ENCODE measurements around the gene SLC27A3. TPM values are rescaled to one million over a fixed set of nuclear protein-coding genes. Genes with fewer than 3 reads are reported as not detected.
A peak's percentile ranks its signal among the peaks of the same experiment; 100 is the strongest.

SLC27A3 gene
- total and polyA plus RNA-seq, 2 donors = 20.7 to 41.0 TPM

- no peak for DNase-seq (ENCODE audit: extremely low spot score)
- Histone ChIP-seq H3K27ac (ENCODE audit: low read depth) (no peak overlapping the region), H3K4me3 (ENCODE audit: low read depth, low read length) (no peak overlapping the region), H3K4me1 (ENCODE audit: insufficient read depth) (no peaks in the 10 kb centered on the region), H3K36me3 (ENCODE audit: insufficient read depth) (no peaks in the 10 kb centered on the region)
- 70% methylated on average over 3 of the region's 3 CpGs for WGBS
These were observed 28.4 kb downstream of the SLC27A3 start for GRCh38 chr1:153803470-153804056.

GRCh38 chr1:153804112-153804511 lies 28.9 kb downstream of the SLC27A3 start:
- Histone ChIP-seq H3K27ac (ENCODE audit: low read depth) (no peak overlapping the region), H3K4me1 (ENCODE audit: insufficient read depth) (no peaks in the 10 kb centered on the region), H3K36me3 (ENCODE audit: insufficient read depth) (no peaks in the 10 kb centered on the region), H3K4me3 (ENCODE audit: low read depth, low read length) (no peak overlapping the region)
- WGBS = 81% methylated on average over 2 of the region's 2 CpGs
- DNase-seq (ENCODE audit: extremely low spot score) = no peak

DNA sequence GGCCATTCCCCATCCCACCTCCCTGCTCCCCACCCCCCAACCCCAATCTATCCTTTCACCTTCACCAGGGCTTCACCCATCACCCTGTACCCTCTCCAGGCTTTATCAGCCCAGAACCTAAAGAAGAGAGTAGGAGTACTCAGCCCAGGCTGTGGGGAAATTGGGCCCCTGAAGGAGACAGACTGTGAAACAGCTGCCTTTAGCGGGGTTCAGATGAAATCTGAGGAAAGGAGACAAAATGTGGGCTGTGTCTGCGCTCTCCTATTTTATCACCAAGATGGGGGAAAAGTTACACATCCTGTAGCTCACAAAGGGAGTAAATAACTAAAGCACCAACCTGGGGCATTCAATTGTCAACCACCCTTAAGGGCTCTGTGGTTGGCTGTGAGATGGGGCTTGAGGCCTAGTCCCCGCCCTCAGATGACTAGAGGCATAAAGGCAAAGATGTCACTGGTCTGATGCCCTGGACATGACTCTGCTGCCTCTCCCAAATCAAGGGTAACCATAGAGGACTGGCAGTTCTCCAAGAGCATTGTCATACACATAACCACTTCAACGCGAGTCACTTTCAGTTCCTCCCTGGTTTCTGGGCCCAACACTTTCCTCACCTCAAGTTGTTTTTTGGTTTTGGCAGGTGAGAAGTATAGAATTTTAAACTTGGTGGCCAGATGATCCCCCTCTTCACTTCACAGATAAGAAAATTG lies 30.0 kb downstream of the SLC27A3 start:
- Histone ChIP-seq H3K27ac (ENCODE audit: low read depth) (no peak overlapping the region), H3K4me1 (ENCODE audit: insufficient read depth) (no peaks in the 10 kb centered on the region), H3K4me3 (ENCODE audit: low read depth, low read length) (no peak overlapping the region), H3K36me3 (ENCODE audit: insufficient read depth) (no peaks in the 10 kb centered on the region)
- 69% methylated on average over 5 of the region's 5 CpGs for WGBS
- DNase-seq (ENCODE audit: extremely low spot score) = no peak

- no peak for DNase-seq (ENCODE audit: extremely low spot score)
- peak overlapping the region; percentile 6 for H3K27ac ChIP-seq (ENCODE audit: low read depth)
- H3K4me3 ChIP-seq (ENCODE audit: low read depth, low read length) = no peak overlapping the region
- H3K36me3 ChIP-seq (ENCODE audit: insufficient read depth) = no peaks in the 10 kb centered on the region
- no peaks in the 10 kb centered on the region for H3K4me1 ChIP-seq (ENCODE audit: insufficient read depth)
- WGBS = 83% methylated on average over 11 of the region's 11 CpGs
These were observed 30.9 kb downstream of the SLC27A3 start for GRCh38 chr1:153805886-153806719.

DNA sequence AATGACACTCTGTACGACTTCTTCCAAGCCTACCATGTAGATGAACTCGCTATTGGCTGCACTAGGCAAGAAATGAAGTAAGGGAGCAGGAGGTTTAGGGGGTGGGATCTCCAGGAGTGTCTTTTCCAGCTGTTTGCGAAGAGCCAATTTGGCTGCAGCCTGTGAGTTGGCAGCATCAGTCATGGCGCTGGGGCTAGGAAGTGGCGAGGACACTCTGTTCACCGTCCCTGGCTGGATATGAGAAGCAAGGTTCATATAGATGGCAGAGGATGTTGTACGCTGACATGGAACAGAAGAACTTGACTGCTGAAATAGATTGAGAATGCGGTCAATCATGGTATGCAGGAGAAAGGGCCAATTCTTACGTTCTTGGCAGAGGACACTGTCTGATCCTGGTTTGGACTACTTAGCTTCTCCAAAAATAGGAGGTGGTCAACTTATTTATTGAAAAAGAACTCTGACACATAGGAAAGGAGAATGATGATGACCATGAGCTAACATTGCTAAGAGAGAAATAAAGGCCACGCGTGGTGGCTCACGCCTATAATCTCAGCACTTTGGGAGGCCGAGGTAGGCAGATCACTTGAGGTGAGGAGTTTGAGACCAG lies 41.2 kb downstream of the SLC27A3 start:
- 84% methylated on average over 13 of the region's 13 CpGs for WGBS
- Histone ChIP-seq H3K36me3 (ENCODE audit: insufficient read depth) (peaks cover 3% of the 10 kb centered on the region), H3K4me1 (ENCODE audit: insufficient read depth) (no peaks in the 10 kb centered on the region), H3K4me3 (ENCODE audit: low read depth, low read length) (no peak overlapping the region), H3K27ac (ENCODE audit: low read depth) (no peak overlapping the region)
- DNase-seq (ENCODE audit: extremely low spot score) = no peak

- no peak overlapping the region for H3K4me3 ChIP-seq (ENCODE audit: low read depth, low read length)
- DNase-seq (ENCODE audit: extremely low spot score) = no peak
- H3K36me3 ChIP-seq (ENCODE audit: insufficient read depth) = peaks cover 3% of the 10 kb centered on the region
- H3K27ac ChIP-seq (ENCODE audit: low read depth) = no peak overlapping the region
- 72% methylated on average over 2 of the region's 2 CpGs for WGBS
- H3K4me1 ChIP-seq (ENCODE audit: insufficient read depth) = no peaks in the 10 kb centered on the region
These were observed 43.7 kb downstream of the SLC27A3 start for GRCh38 chr1:153818876-153819275.

DNA sequence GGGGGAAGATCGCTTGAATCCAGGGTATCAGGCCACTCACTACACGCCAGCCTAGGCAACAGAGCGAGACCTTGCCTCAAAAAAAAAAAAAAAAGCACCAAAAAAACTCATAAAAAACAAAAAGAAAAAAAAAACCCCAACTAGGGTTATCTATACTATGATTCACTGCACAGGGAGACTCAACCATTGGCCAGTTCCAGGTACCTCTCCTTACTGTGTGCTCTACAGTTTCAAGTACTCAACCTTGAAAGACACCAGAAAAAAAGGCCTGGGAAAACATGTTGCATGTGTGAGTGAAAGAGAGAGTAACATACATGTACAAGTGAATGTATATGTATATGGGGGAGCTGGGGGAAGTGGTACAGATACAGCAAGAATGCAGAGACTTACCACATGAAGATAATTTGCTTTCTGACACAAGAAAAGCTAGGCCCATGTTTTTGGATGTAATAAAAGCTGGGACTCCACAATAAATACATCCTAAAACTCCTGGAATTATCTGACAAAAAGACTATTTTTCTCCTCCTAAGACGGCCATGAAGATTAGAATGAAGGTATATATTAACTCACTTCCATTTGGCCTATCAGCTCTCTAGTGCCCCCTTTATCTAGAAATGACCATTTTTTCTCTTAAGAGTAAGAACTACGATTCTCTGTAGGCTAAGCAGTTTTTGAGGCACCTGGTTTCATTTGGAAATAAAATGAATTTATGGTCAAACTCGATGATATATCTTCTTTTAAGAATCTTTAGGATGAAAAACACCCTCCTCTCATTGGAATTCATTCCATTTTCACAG lies 52.2 kb downstream of the SLC27A3 start:
- DNase-seq (ENCODE audit: extremely low spot score) = no peak
- H3K4me1 ChIP-seq (ENCODE audit: insufficient read depth) = no peaks in the 10 kb centered on the region
- WGBS = 85% methylated on average over 6 of the region's 6 CpGs
- H3K4me3 ChIP-seq (ENCODE audit: low read depth, low read length) = no peak overlapping the region
- H3K36me3 ChIP-seq (ENCODE audit: insufficient read depth) = peaks cover 3% of the 10 kb centered on the region
- H3K27ac ChIP-seq (ENCODE audit: low read depth) = no peak overlapping the region

Small RNA genes within 50 kb of the gene (small RNA-seq; reads per million reads assigned to genes)
- not detected for gene RF00019

Other genes starting within 250 kb of the SLC27A3 start
- 322 TPM for gene S100A6, start 239.4 kb upstream of the SLC27A3 start, total RNA-seq
- gene S100A6, start 239.4 kb upstream of the SLC27A3 start, polyA plus RNA-seq = 1,706 TPM
- not detected for gene S100A5, start 234.5 kb upstream of the SLC27A3 start, total RNA-seq
- 0.42 TPM for gene S100A5, start 234.5 kb upstream of the SLC27A3 start, polyA plus RNA-seq
- gene S100A4, start 229.6 kb upstream of the SLC27A3 start, total RNA-seq = 113 TPM
- 440 TPM for gene S100A4, start 229.6 kb upstream of the SLC27A3 start, polyA plus RNA-seq
- gene S100A3, start 226.1 kb upstream of the SLC27A3 start, total RNA-seq = not detected
- 5.2 TPM for gene S100A3, start 226.1 kb upstream of the SLC27A3 start, polyA plus RNA-seq
- 26.2 TPM for gene S100A2, start 209.6 kb upstream of the SLC27A3 start, total RNA-seq
- 91.2 TPM for gene S100A2, start 209.6 kb upstream of the SLC27A3 start, polyA plus RNA-seq
- gene S100A16, start 162.3 kb upstream of the SLC27A3 start, total RNA-seq = 51.3 TPM
- gene S100A16, start 162.3 kb upstream of the SLC27A3 start, polyA plus RNA-seq = 83.8 TPM
- 8.1 TPM for gene S100A14, start 159.1 kb upstream of the SLC27A3 start, total RNA-seq
- gene S100A14, start 159.1 kb upstream of the SLC27A3 start, polyA plus RNA-seq = 7.1 TPM
- gene S100A13, start 147.9 kb upstream of the SLC27A3 start, total RNA-seq = 35.6 TPM
- 193 TPM for gene S100A13, start 147.9 kb upstream of the SLC27A3 start, polyA plus RNA-seq
- not detected for gene S100A1, start 147.0 kb upstream of the SLC27A3 start, total RNA-seq
- gene S100A1, start 147.0 kb upstream of the SLC27A3 start, polyA plus RNA-seq = 3.0 TPM
- gene CHTOP, start 141.3 kb upstream of the SLC27A3 start, total RNA-seq = 53.8 TPM
- 63.9 TPM for gene CHTOP, start 141.3 kb upstream of the SLC27A3 start, polyA plus RNA-seq
- 36.9 TPM for gene SNAPIN, start 116.7 kb upstream of the SLC27A3 start, total RNA-seq
- 55.9 TPM for gene SNAPIN, start 116.7 kb upstream of the SLC27A3 start, polyA plus RNA-seq
- 132 TPM for gene ILF2, start 104.4 kb upstream of the SLC27A3 start, total RNA-seq
- 77.2 TPM for gene ILF2, start 104.4 kb upstream of the SLC27A3 start, polyA plus RNA-seq
- gene NPR1, start 96.7 kb upstream of the SLC27A3 start, total RNA-seq = 9.5 TPM
- 31.6 TPM for gene NPR1, start 96.7 kb upstream of the SLC27A3 start, polyA plus RNA-seq
- gene INTS3, start 47.4 kb upstream of the SLC27A3 start, total RNA-seq = 44.0 TPM
- 35.9 TPM for gene INTS3, start 47.4 kb upstream of the SLC27A3 start, polyA plus RNA-seq
- gene GATAD2B, start 147.6 kb downstream of the SLC27A3 start, total RNA-seq = 11.5 TPM
- 8.5 TPM for gene GATAD2B, start 147.6 kb downstream of the SLC27A3 start, polyA plus RNA-seq
- gene DENND4B, start 171.3 kb downstream of the SLC27A3 start, total RNA-seq = 18.3 TPM
- gene DENND4B, start 171.3 kb downstream of the SLC27A3 start, polyA plus RNA-seq = 25.1 TPM
- gene CRTC2, start 183.2 kb downstream of the SLC27A3 start, total RNA-seq = 4.3 TPM
- 29.8 TPM for gene CRTC2, start 183.2 kb downstream of the SLC27A3 start, polyA plus RNA-seq
- 42.6 TPM for gene SLC39A1, start 188.1 kb downstream of the SLC27A3 start, total RNA-seq
- 121 TPM for gene SLC39A1, start 188.1 kb downstream of the SLC27A3 start, polyA plus RNA-seq
- 8.7 TPM for gene CREB3L4, start 192.5 kb downstream of the SLC27A3 start, total RNA-seq
- gene CREB3L4, start 192.5 kb downstream of the SLC27A3 start, polyA plus RNA-seq = 12.2 TPM
- 99.5 TPM for gene JTB, start 202.3 kb downstream of the SLC27A3 start, total RNA-seq
- gene JTB, start 202.3 kb downstream of the SLC27A3 start, polyA plus RNA-seq = 148 TPM
- 37.0 TPM for gene RAB13, start 210.9 kb downstream of the SLC27A3 start, total RNA-seq
- gene RAB13, start 210.9 kb downstream of the SLC27A3 start, polyA plus RNA-seq = 192 TPM
- gene RPS27, start 215.4 kb downstream of the SLC27A3 start, total RNA-seq = 3,498 TPM
- gene RPS27, start 215.4 kb downstream of the SLC27A3 start, polyA plus RNA-seq = 10,997 TPM